ENCODE measurements around the gene RFX7.
A peak's percentile ranks its signal among the peaks of the same experiment; 100 is the strongest.

Gene RFX7

DNA sequence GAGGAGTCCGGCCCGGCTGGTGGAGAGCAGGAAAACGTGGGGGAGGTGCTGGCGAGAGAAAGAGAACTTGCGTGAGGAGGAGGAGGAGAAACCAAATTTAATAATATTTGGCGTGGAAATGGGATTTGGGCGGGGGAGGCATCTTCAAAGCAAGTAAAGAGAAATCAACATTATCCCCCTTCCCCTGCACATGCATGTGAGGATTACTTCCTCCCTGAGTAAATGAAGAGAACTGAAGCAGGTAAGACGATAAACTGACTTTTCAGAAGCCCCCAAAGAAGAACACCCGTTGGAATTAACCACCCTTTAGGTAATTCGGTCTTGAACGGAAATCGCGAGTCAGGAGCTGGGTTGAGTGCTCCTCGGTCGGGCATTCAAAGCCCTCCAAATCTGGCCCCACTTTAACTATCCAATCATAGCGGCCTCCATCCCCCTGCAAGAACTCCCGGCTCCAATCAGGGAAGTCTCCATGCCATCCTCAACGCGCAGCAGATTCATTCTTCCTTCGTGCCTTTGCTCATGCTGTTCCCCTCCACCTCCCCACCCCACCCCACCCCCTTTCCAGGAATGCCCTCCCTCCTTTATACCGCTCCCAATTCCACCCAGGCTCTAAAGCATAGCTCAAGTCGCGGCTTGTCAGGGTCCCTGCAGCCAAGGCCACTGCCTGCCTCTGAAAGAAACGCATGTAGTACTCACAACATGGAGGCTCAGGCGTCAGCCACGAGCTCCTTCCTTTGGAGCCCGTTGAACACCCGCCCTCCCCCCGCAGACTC lies 545 bp upstream of the RFX7 start:
- peak; percentile 79 to 82 for DNase-seq

DNA sequence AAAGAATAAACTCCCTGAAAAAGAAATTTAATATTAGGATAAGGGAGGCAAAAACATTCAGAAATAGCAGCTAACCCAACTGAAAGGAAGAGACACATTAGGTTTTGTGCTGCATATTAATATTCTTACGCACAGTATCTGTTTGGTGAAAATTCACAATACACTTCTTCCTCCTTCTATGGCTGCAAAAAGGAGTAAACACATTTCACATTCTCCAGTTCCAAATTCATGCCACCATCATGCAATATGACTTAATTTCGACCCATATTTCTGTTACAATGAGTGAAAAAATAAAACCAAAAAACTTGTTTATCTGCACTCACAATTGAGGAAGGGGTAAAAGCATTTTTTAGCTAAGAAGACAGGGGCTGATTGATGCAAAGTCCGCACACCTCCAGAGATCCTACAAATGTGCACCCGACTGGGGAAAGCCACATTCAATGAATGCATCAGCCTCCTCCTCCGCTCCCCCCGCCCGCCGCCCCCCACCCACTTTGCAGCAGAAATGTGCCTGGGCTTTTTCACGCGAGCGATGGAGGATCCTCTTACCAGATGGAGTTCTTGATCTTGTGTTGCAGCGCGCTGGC lies 1.0 kb downstream of the RFX7 start:
- peak; percentile 37 to 38 for DNase-seq

DNA sequence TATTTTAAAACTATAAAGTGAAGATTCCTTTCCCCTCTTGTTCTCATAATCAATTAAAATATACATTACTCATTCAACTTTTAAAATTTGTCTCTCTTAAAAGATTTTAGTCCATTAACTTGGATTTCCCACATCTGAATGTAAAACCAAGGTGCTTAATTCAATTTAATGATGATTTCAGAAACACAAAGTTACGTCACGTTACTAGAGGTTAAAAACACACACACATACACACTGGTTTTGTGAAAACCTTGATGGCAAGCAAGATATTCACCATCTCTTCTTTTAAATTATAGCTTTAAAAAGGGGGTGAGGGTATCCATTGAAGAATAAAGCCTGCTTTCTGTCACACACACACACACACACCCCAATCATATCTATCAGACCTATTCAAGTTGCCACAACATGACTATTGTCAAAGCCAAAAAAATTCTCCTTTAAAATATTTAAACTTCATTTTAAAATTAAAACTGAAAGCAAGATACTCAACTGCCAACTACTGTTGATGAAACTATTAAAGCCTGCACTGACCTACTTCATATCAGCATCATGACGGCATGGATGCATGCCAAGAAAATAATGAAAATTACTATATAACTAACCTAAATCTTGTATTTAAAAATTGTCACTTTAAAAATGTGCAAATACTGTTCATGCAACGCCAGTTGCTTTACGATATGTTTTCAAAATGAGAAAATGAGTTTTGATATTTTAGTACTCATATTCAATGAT lies 2.1 kb downstream of the RFX7 start:
- peak in 1 of 2 experiments; percentile 7 for DNase-seq

DNA sequence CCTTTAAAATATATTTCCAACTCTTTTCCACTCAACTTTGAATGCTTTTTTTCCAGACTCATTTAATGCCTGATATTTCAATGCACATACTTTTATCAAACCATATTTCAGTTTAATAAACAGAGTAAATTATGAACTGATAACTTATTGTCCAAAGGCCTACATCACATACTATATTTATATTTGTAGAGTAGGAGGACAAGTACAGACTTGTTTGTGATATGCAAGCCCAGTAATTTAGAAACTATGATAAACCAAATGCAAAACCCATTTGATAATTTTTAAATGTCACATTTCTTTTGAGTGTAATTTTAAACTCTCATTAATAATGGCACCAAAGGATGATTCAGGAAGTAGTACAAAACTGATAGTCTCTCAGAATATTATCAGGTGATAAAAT lies 3.3 kb downstream of the RFX7 start:
- no peak for DNase-seq

DNA sequence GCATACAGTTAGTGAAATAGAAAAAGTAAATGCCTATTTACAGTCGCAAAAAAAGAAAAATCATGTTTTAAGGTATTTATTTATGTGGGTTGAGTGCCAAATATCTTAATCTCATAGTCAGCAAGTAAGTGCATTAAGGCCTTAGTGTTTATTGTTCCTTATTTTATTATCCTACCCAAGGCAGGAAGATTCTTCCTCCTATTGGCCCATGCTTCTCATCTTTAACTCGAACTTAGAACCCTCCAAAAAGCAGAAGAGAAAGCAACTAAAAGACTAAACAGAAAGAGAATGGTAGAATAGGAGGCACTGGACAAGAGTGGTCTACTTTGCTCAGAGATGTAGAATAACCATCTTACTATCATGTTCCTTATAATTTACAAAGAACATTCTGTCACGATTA lies 7.5 kb downstream of the RFX7 start:
- no peak for DNase-seq

DNA sequence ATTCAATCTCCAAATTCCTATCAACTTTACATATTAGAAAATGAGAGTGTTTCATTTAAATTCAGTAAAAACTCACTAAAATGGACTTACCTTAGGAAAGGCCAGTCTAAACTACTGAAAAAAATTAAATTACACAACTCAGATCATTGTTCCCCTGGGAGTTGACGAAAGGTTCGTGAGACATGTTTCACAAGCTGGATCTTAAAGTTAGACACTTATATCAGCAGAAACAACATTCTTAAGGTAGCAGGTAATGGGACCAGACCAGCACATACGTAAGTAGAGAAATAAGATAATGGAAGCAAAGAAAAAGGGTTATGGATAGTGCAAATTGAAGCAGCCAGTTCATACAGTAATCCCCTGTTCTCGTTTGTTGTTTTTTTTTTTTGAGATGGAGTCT lies 8.9 kb downstream of the RFX7 start:
- no peak for DNase-seq

DNA sequence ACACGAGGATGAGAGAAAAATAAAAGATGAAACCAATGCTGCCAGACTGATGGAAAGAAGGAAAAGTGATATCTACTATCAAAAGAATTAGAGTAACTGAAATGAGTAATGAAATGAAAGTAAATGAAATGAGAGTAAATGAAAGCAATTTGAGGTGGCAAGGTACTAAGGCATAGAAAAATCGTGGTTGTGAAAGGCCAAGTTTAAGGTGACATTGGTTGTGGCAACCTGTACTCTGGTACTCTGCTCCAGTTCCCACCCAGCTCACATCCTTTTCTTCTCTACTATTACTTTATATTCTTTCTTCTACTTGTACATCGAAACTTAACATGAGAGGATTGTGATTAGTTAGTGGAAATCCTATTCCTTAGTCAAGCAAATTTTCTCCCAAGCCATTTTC lies 10.1 kb downstream of the RFX7 start:
- no peak for DNase-seq

DNA sequence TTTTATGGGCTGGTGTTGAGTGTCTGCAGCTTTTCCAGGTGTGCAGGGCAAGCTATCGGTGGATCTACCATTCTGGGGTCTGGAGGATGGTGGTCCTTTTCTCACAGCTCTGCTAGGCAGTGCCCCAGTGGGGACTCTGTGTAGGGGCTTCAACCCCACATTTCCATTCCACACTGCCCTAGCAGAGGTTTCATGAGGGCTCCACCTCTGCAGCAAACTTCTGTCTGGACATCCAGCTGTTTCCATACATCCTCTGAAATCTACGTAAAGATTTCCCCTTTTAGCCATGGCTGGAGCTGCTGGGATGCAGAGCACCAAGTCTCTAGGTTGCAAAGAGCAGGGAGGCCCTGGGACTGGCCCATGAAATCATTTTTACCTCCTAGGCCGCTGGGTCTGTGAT lies 11.6 kb downstream of the RFX7 start:
- no peak for DNase-seq

DNA sequence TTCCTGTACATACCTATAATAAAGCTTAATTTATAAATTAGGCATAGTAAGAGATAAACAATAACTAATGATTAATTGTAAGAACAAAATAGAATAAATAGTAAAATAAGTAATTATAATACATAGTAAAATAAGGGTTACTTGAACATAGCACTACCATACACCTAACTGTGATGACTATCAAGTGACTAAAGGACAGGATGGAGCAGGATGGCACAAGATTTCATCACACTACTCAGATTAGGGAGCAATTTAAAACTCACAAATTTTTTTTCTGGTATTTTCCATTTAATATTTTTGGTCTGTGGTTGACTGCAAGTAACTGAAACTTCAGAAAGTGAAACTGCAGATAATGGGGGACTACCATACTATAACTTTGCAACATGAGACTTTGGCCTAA lies 14.8 kb downstream of the RFX7 start:
- no peak for DNase-seq

DNA sequence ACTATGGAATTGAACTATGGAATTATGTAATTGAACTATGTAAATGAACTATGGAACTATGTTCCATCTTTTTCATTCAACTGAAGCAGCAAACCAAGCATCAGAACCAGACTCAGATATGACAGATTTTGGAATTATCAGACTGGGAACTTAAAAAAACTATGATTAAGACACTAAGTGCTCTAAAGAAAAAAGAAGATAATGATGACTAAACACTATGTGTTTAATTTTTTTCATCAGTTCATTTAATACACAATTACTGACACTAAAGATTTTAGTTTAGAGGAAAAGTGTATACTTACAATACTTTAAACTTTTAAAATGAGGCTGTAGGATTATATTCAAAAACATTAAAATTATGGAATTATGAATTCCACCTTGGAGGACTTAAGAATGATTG lies 15.3 kb downstream of the RFX7 start:
- DNase-seq, result no peak

DNA sequence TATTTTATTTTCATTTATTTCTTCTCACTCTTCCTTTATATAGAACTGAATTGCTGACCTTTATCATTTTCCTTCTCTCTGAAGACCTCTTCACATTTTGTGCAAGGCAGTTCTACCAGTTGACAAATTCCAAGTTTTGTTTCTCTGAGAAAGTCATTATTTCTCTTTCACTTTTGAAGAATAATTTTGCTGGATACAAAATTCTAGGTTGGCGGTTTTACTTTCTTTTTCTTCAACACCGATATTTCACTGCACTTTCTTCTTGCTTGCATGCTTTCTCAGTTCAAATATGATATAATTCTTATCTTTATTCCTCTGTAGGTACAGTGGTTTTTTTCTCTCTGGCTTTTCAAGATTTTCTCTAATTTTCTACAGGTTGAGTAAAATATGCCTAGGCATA lies 15.9 kb downstream of the RFX7 start:
- DNase-seq, result no peak

DNA sequence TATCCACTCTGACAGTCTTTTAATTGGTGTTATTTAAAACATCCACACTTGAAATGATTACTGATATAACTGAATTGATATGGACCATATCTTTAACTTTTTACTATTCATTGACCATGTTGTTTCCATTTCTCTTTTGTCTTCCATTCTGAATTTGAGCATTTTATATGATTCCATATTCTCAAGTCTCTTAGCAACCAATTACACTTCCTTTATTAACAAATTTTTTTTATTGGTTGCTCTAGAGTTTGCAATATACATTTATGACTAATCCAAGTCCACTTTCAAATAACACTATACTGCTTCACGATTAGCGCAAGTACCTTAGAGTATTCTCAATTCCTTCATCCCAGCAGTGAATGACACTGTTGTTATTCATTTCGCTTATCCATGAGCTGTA lies 16.4 kb downstream of the RFX7 start:
- no peak for DNase-seq

DNA sequence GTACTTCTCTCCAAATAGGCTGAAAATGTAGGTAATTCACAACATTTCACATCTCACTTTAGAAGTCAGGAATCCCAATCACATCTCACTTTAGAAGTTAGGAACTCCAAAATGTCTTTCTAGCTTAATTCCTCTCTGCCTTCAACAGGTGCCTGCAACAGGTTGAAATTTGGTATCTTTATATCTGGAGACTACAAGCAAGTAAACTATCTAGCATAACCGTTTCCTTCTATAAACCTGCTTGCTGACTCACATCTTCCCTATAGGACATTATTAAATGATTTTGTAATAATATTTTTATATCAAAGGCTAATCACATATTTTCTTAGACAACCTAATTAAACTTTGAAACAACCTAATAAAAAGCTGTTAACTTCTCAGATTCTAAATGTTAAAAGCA lies 18.2 kb downstream of the RFX7 start:
- DNase-seq, result no peak

DNA sequence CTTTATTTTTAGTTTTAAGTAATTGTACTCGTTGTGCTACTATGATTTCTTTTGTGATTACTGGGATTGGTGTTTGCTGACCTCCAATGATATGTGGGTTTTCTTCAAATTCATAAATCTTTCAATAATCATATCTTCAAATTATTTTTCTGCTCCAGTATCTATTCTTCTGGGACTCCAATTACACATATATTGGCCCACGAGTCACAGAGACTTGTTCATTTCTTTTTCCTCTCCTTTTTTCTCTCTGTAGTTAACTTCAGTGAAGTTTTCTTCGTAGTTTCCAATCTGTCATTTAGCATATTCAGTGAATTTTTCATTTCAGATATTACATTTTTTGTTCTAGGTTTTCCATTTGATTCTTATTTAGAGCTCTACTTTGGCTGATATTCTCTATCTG lies 21.4 kb downstream of the RFX7 start:
- no peak for DNase-seq

DNA sequence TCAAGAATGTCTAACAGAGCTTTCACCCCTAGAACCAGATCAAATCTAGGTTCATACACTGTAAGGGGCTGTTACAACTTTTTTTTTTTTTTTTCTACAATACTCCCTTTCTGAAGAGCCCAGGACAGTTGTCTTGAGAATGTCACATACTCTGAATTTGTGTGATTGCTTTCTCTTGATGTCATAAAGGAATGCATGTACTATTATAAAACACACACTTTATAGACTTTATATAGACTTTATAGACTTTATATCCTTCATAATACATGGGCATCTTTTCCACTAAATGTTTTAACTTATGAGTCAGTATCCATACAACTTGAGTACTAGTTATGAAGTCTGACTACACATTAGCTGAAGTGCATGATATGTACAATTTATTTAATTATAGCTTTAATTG lies 26.3 kb downstream of the RFX7 start:
- no peak for DNase-seq

DNA sequence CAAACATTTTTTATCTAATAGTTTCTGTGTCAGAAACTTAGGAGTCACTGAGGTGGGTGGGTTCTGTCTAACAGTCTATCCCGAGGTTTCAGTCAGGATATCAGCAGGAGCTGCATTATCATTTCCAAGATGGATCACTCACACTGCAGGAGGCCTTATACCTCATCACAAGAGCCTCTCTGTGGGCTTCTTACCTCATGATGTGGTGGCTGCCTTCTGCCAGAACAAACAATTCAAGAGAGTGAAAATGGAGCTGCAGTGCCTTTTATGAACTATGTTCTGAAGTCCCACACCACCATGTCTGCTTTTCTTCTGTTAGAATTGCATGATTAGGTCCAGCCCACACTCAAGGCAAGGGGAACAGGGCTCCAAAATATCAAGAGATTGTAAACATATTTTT lies 27.9 kb downstream of the RFX7 start:
- DNase-seq, result no peak

DNA sequence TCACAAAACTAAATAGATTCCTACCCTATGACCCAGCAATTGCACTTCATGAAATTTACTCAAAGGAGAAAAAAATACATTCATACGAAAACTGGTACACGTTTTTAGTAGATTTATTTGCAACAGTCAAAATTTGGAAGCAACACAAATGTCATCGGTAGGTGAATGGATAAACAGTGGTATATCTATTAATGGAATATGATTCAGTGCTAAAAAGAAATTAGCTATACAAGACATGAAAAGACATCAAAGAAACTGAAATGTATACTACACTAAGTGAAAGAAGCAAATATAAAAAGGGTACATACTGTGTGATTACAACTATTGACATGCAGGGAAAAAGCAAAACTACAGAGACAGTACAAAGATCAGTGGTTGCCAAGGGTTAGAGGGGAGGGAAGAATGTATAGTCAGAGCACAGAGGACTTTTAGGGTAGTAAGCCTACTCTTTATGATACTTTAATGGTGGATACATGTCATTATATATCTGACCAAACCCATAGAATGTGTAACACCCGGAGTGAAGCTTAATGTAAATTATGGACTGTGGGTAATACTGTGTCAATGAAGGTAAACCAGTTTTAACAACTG lies 31.6 kb downstream of the RFX7 start:
- no peak for DNase-seq

DNA sequence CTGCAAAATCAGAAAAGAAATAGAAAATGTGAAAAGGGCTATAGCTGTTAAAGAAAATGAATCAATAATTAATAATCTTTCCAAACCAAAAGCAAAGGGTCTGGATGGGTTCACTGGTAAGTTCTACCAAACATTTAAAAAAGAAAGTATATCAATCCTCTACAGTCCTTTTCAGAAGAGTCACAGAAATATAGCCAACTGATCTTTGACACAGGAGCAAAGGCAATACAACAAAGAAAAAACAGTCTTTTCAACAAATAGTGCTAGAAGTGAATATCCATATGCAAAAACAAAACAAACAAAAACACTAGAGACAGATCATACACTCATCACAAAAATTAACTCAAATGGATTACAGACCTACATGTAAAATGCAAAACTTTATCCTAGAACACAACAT lies 32.6 kb downstream of the RFX7 start:
- no peak for DNase-seq

DNA sequence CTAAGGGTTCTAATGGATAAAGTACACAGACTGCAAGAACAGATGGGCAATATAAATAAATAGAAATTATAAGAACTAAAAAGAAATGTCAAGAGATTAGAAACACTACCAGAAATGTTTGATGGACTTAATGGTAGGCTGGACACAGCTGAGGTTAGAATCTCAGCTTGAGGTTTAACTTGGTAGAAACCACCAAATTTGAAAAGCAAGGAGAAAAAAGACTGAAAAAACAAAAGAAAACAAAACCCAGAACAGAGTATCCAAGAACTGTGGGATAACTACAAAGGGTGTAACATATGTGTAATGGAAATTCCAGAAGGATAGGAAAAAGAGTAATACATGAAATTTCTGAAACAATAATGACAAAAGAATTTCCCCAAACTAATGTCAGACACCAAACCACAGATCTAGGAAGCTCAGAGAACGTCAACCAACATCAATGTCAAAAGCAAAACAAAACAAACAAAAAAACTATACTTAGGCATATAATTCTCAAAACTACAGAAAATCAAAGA lies 35.0 kb downstream of the RFX7 start:
- no peak for DNase-seq

DNA sequence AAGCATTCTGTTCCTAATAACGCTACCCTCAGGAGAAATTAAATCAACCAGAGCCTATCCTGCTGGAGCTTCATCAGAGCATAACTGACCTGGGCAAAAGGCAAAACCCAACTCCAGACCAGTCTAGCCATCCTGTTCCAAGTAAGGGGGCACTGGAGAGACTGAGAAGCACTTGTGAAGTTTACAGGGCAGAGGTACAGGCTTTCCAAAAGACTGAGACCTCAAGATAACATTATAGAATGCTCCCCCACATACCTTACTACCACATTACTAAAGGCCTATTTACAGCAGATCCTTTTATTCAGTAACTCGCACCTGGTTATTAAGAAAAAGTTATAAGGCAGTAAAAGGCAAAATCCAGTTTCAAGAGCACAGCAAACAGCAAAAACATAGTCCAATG lies 35.5 kb downstream of the RFX7 start:
- no peak for DNase-seq

DNA sequence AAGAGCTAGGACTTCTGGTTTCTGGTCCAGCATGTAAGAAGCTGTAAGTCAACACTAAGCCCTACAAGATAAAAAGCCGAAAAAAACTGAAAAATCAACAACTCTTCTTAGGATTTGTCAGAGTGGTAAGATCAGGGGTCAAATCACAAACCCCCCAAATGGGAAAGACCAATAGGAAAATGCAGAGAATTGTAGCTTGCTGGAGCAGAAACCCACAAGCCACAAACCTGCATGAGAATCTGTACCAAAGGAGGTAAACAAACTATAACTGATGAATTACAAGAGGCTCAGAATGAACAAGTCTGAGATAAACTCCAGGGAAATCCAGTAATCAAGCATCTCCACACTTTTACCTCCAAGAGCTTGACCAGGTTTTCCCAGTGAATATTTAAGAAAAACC lies 36.0 kb downstream of the RFX7 start:
- no peak for DNase-seq

DNA sequence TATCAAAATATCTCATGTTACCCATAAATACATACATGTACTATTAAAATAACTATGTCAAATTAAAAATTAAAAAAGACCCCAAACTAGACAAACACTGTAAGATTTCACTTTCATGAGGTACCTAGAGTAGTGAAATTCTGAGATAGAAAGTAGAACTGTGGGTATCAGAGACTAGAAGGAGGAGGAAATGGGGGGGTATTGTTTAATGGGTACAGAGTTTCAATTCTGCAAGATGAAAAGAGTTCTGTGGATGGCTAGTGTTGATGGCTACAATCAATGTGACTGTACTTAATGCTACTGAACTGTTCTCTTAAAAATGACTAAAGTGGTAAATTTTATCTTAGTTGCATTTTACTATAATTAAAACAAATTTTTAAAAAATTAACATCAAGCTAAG lies 36.6 kb downstream of the RFX7 start:
- DNase-seq, result no peak

DNA sequence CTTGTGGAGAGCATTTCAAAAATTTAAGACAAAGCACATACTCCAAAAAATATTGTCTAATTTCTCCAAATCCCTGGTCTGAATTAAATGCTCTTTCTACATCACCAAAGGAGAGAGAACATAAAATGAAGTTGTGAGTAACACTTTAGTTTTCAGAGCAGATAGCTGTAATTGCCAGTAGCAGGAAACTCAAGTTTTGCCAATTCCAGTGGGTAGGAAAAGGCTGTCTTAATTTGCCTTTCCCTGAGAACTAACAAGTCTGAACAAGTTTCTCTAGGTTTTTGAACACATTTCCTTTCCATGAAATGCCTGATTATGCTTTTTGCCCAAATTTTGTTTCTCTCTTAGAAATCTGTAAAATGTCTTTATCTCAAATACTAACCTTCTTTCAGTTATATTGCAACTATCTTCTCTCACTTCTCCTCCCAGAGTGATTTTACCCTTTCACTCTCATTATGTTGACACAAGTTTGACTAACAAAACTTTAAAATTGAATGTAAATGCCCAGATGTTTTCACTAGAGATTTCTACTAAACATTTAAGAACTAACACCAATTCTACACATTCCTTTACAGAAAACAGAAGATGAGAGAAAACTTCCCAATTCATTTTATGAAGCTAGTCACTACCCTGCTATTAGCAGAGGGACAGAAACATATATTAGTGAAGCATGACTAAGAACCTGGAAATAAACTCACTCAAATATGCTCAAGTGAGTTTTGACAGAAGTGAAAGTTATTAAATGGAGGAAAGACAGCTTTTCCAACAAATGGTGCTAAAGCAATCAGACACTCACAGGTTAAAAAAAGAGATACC lies 38.4 kb downstream of the RFX7 start:
- no peak for DNase-seq

Data from Kasumi-1 (cell line).